RPMI7951 (cell line): Measurements from ENCODE around the gene MON2. TPM values are rescaled to one million over a fixed set of nuclear protein-coding genes. Genes with fewer than 3 reads are reported as not detected.
"Not testable (repeated sequence)": the region's sequence is repeated elsewhere in the genome, so short reads cannot be mapped to it uniquely, and the experiment has no call there.

Source experiments
- DNase-seq: peaks from one replicate; pipeline ENCODE4 v3.0.0-alpha.2; 2012; ENCODE audit warnings: low read depth
- total RNA-seq: library from RNA; depleted of rRNA; stranded (reverse); fragments of >200 nt; shearing (Covaris generic); gene quantifications from 2 replicates; pipeline ENCODE4 v1.2.3, GENCODE V29; 2014

MON2 gene
- total RNA-seq, 1 experiment from 2014 or later, result 17.3 TPM

GRCh38 chr12:62481843-62482540, 15.4 kb downstream of the MON2 start:
- DNase-seq, result peak; percentile 8

GRCh38 chr12:62482769-62483168, 16.1 kb downstream of the MON2 start:
- DNase-seq, result no peak

- no peak for DNase-seq
These were observed 17.6 kb downstream of the MON2 start for GRCh38 chr12:62484233-62484632.

GRCh38 chr12:62505786-62506185, 39.2 kb downstream of the MON2 start:
- DNase-seq, result no peak

- DNase-seq, result no peak
These were observed 46.3 kb downstream of the MON2 start for GRCh38 chr12:62512901-62513300.

GRCh38 chr12:62514080-62514479, 47.5 kb downstream of the MON2 start:
- not testable (repeated sequence) for DNase-seq

GRCh38 chr12:62516927-62517326, 50.3 kb downstream of the MON2 start:
- DNase-seq, result no peak

GRCh38 chr12:62517887-62518286, 51.3 kb downstream of the MON2 start:
- DNase-seq, result no peak

GRCh38 chr12:62519043-62519442, 52.4 kb downstream of the MON2 start:
- no peak for DNase-seq

GRCh38 chr12:62520361-62520760, 53.7 kb downstream of the MON2 start:
- DNase-seq, result no peak

- DNase-seq, result peak; percentile 2
These were observed 56.4 kb downstream of the MON2 start for GRCh38 chr12:62522984-62523383.

- DNase-seq, result no peak
These were observed 57.0 kb downstream of the MON2 start for GRCh38 chr12:62523619-62524018.

- no peak for DNase-seq
These were observed 58.6 kb downstream of the MON2 start for GRCh38 chr12:62525271-62525670.

- DNase-seq, result no peak
These were observed 64.0 kb downstream of the MON2 start for GRCh38 chr12:62530596-62530995.

- no peak for DNase-seq
These were observed 65.7 kb downstream of the MON2 start for GRCh38 chr12:62532333-62532732.

- DNase-seq, result no peak
These were observed 66.6 kb downstream of the MON2 start for GRCh38 chr12:62533087-62533754.

GRCh38 chr12:62533755-62534107, 67.1 kb downstream of the MON2 start:
- no peak for DNase-seq

- no peak for DNase-seq
These were observed 69.9 kb downstream of the MON2 start for GRCh38 chr12:62536546-62536945.

- DNase-seq, result peak; percentile 31
These were observed 70.9 kb downstream of the MON2 start for GRCh38 chr12:62537551-62537950.

- DNase-seq, result no peak
These were observed 73.7 kb downstream of the MON2 start for GRCh38 chr12:62540354-62540753.

GRCh38 chr12:62542814-62543213, 76.2 kb downstream of the MON2 start:
- DNase-seq, result no peak

- DNase-seq, result no peak
These were observed 76.7 kb downstream of the MON2 start for GRCh38 chr12:62543324-62543723.

- DNase-seq, result no peak
These were observed 77.1 kb downstream of the MON2 start for GRCh38 chr12:62543741-62544140.
